Frontal cortex (tissue), 4 donors: ENCODE results near the gene PTPRN2. TPM values are rescaled to one million over a fixed set of nuclear protein-coding genes. Genes with fewer than 3 reads are reported as not detected.

Experiments
- DNase-seq, 2 donors: peaks; one replicate each; pipeline ENCODE4 v3.0.0; 2012; ENCODE audit warnings: low spot score in 2 of 2
- FAIRE-seq: peaks from 2 replicates; lab custom pipeline; 2012; peaks lifted over from hg19 to GRCh38; lab: Jason Lieb, UNC
- total RNA-seq: library from RNA; depleted of rRNA; stranded (reverse); fragments of >200 nt; gene quantifications from one replicate; pipeline ENCODE4 v1.2.3, GENCODE V29; 2014
- donor health status: control.
- donor health status: control.
- donor health status: control.

Gene PTPRN2
- total RNA-seq, 1 donor from 2014 or later: 52.2 TPM

GRCh38 chr7:157620616-157621015 lies 967.0 kb downstream of the PTPRN2 start:
- no peak for FAIRE-seq
- DNase-seq: no peak

- DNase-seq (no peak), FAIRE-seq (no peak)
These were observed 967.7 kb downstream of the PTPRN2 start for GRCh38 chr7:157619753-157620525.

DNA sequence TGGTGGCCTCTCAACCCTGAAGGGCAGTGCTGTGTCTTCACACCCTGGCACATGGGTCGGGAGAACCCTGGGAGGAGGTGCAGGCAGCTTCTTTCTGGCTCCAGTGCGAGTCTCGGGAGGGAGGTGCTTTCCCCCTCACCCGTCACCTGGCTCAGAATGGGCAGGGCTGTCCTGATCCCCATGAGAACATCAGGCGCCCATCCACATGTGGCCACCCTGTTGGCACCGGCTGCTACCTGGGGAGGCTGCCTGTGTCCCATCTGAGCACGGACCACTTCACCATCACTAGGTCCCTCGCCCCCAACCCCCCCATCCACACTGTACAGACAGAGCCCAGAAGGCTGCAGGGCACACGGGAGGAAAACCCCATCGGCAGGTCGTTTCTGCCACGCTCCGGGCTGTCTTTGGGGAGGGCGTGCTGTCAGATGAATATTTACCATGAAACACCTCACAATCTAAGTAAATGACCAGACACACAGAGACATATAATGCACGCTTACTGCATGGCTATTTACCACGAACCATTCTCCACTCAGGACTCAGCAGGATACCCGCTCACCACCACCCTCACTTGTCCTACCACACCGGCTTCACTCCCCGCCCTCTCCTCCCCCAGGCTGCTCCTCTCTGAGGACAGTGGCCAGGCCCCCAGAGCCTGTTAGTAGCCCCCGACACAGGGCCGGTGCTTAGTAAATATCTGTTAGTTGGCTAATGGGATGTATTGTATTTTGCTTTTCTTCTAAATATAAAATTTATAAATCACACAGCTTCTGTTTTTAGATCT lies 968.6 kb downstream of the PTPRN2 start:
- FAIRE-seq: no peak
- no peak for DNase-seq

DNA sequence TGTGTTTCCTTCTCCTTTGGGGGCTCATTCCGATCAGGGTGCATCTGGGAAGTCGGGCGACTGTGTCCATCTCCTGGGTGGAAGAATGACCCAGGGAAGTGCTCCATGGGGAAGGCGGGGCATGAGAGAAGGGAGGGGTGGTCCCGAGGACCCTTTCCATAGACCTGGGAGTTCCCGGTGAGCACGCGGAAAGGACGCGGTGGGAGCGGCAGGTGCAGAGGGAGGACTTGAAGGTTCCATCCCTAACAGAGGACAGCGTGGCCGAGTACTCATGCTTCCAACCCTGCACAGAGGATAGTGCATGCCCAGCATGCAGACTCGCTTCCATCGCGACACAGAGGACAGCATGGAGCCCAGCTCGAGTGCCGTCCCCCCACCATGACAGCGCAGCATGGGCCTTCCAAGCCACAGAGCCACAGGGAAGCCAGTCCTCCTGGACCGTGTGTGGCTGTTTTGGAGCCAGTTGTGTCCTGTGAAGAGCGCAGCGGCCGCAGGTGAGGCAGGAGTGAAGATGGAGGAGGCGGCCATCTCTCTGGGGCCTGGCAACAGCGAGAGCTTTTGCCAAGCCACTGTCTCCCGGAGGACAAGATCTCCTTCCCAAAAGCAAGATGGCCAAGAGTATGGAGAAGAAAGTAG lies 969.4 kb downstream of the PTPRN2 start:
- FAIRE-seq: no peak
- DNase-seq: no peak

GRCh38 chr7:157617401-157617800 lies 970.2 kb downstream of the PTPRN2 start:
- DNase-seq (no peak), FAIRE-seq (no peak)

DNA sequence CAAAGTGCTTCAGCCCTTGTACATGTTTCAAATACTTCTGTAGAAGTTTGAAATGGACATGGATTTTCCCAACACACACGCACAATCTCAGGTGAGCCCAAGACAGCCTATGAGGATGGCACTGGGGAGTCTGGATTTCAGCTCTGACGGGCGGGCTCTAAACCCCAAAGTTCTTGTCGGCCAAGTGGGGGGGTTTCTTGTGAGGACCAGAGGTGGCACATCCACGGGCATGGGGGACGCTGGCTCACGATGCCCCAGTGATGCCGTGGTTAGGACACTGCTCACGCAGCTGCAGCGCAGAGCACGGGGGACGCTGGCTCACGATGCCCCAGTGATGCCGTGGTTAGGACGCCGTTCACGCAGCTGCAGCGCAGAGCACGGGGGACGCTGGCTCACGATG lies 970.7 kb downstream of the PTPRN2 start:
- no peak for FAIRE-seq
- DNase-seq: no peak

DNA sequence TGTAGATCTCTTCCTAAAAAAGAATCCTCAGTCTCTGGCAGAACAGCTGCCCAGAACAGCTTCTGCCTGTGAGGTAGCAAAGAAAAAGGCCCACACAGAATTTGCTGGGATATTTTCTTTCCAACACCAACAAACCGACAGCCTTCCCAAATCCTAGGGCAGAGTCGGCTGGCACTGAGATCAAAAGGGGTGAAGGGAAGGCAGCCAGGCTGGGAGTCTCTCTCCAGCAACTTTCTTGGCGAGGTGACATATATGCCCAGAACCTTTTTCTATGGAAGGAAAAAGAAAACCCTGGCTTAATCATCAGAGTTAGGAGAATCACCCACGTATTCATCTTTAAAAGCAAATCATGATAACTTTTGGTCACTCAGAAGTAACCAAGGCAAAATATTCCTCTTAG lies 971.2 kb downstream of the PTPRN2 start:
- no peak for FAIRE-seq
- DNase-seq: peak in 1 of 2 donors; percentile 51

- FAIRE-seq (no peak), DNase-seq (no peak)
These were observed 971.8 kb downstream of the PTPRN2 start for GRCh38 chr7:157615852-157616251.

- FAIRE-seq (no peak), DNase-seq (peak in 1 of 2 donors; percentile 48)
These were observed 972.4 kb downstream of the PTPRN2 start for GRCh38 chr7:157615101-157615817.

- no peak for FAIRE-seq
- DNase-seq: no peak
These were observed 973.1 kb downstream of the PTPRN2 start for GRCh38 chr7:157614457-157615020.

DNA sequence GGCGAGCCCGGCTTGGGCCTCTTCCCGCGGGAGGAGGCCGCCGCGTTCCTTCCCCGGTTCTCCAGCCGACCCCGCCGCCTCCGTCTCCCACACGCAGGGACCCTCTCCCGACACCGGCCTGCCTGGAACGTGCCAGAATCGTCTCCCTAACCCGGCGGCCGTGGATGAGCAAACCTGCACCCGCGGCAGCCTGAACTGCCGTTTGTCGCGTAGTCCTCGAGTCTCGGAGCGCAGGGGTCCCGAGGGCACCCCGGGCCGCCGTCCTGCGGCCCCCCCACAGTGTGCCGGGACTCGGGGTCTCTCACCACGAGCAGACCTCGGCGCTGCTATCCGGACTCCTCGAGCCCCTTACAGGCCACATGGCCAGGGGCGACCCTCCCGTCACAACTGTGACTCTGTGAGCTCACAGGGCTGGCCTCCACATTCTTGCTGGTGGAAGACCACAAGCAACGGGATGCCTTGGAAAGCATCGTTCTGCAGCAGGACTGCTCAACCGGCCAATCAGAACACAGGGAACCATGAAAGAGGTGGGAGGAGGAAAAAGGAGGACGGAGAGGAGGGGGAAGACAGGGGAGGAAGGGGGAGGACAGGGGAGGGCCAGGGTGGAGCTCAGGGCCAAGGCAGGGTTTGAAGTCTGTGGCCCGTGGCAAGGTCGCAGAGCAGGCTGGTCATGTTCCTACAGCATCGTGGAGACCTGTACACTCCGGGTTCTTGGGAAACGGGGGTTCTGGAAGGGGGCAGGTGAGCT lies 973.9 kb downstream of the PTPRN2 start:
- no peak for DNase-seq
- FAIRE-seq: no peak

GRCh38 chr7:157612664-157613561 lies 974.7 kb downstream of the PTPRN2 start:
- no peak for FAIRE-seq
- no peak for DNase-seq

- no peak for FAIRE-seq
- no peak for DNase-seq
These were observed 975.5 kb downstream of the PTPRN2 start for GRCh38 chr7:157612009-157612663.

DNA sequence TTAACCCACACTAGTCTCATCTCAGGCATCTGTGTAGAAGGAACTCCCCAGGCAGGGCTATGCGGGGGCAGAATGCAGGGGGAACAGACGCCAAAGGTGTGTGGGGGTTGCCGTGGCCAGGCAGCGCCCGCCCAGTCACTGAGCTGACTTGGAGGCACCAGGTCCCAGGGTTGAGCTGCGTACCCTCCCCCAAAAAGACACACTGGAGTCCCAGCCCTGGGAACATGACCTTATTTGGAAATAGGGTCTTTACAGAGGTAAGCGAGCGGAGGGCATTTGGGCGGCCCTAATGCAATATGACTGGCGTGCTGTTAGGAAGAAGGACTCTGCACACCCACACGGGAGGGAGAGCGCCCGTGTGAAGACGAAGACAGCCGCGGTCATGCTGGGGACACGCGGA lies 976.3 kb downstream of the PTPRN2 start:
- FAIRE-seq (no peak), DNase-seq (no peak)

- DNase-seq (no peak), FAIRE-seq (no peak)
These were observed 976.8 kb downstream of the PTPRN2 start for GRCh38 chr7:157610671-157611295.

- FAIRE-seq: no peak
- no peak for DNase-seq
These were observed 977.5 kb downstream of the PTPRN2 start for GRCh38 chr7:157609932-157610640.

DNA sequence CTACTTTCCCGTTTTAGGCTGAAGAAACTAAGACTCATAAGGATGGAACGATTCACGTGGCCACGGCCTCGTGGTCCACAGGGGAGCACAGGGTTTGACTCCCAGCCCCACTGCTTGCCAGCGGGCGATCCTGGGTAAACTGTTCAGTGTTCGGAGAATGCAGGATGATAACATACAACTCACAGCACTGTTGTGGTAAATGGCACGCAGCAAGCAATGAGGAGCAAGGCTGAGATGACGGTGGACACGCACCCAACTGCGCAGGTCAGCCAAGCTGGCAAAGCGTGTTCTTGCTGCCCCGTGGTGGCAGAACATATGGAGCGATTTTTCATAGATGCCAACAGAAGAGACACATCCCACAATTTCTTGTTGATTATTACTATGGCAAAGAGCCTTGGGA lies 978.1 kb downstream of the PTPRN2 start:
- FAIRE-seq (no peak), DNase-seq (no peak)
